Islet precursor cell (in vitro differentiated cells): ENCODE data around the gene LBH.

Experiments used
- DNase-seq: peaks from one replicate; pipeline ENCODE4 v3.0.0-alpha.2; 2018

LBH gene

GRCh38 chr2:30217644-30218337 lies 13.5 kb upstream of the LBH start:
- DNase-seq, result peak; percentile 72

GRCh38 chr2:30218338-30218713 lies 13.0 kb upstream of the LBH start:
- DNase-seq, result no peak

- DNase-seq, result peak; percentile 97
These were observed 12.5 kb upstream of the LBH start for GRCh38 chr2:30218814-30219213.

- DNase-seq, result peak; percentile 33
These were observed 11.2 kb upstream of the LBH start for GRCh38 chr2:30219886-30220875.

GRCh38 chr2:30221531-30221930 lies 9.8 kb upstream of the LBH start:
- DNase-seq, result peak; percentile 4

- DNase-seq, result no peak
These were observed 9.3 kb upstream of the LBH start for GRCh38 chr2:30222031-30222430.

GRCh38 chr2:30222636-30223360 lies 8.5 kb upstream of the LBH start:
- no peak for DNase-seq

GRCh38 chr2:30223413-30223874 lies 7.9 kb upstream of the LBH start:
- no peak for DNase-seq

- peak; percentile 65 for DNase-seq
These were observed 7.2 kb upstream of the LBH start for GRCh38 chr2:30224151-30224550.

- peak; percentile 75 for DNase-seq
These were observed 6.1 kb upstream of the LBH start for GRCh38 chr2:30225131-30225762.

- DNase-seq, result peak; percentile 70
These were observed 4.9 kb upstream of the LBH start for GRCh38 chr2:30226144-30227032.

GRCh38 chr2:30229596-30229995 lies 1.7 kb upstream of the LBH start:
- no peak for DNase-seq

- peak; percentile 78 for DNase-seq
These were observed 680 bp upstream of the LBH start for GRCh38 chr2:30230497-30231211.

- peak; percentile 70 for DNase-seq
These were observed 864 bp downstream of the LBH start for GRCh38 chr2:30231996-30232800.

GRCh38 chr2:30232801-30233130 lies 1.4 kb downstream of the LBH start:
- DNase-seq, result peak; percentile 71

- DNase-seq, result no peak
These were observed 2.1 kb downstream of the LBH start for GRCh38 chr2:30233271-30234009.

GRCh38 chr2:30234180-30234971 lies 3.0 kb downstream of the LBH start:
- DNase-seq, result peak; percentile 96

- peak; percentile 50 for DNase-seq
These were observed 3.8 kb downstream of the LBH start for GRCh38 chr2:30235008-30235655.
